Heart right ventricle (tissue), 16 donors: ENCODE results near the gene PRUNE1. TPM values are rescaled to one million over a fixed set of nuclear protein-coding genes. Genes with fewer than 3 reads are reported as not detected.
A peak's percentile ranks its signal among the peaks of the same experiment; 100 is the strongest.

Experiments used
- ATAC-seq, 8 donors: fragments of 200-7000 bp; cut with Tn5 transposase; one replicate each; pipeline ENCODE4 v1.9.1; 2020; ENCODE audit warnings: mild to moderate bottlenecking in 8 of 8, moderate library complexity in 8 of 8, moderate number of reproducible peaks in 1 of 8
- DNase-seq, 2 donors: peaks; one replicate each; pipeline ENCODE4 v3.0.0-alpha.2; 2020
- H3K27ac ChIP-seq, 10 donors: fragments of 200-600 bp; sonication (generic) in 2 of 10; one replicate each; pipeline versions ENCODE4 v1.5.0 to v1.8.0; 2020 to 2022; ENCODE audit warnings: mild to moderate bottlenecking in 3 of 10
- H3K27me3 ChIP-seq, 7 donors: fragments of 200-600 bp; one replicate each; pipeline ENCODE4 v1.8.0; 2021 to 2022; ENCODE audit warnings: mild to moderate bottlenecking in 2 of 7
- H3K36me3 ChIP-seq, 9 donors: fragments of 200-600 bp; sonication (generic) in 1 of 9; one replicate each; pipeline versions ENCODE4 v1.5.0 to v1.8.0; 2020 to 2022; ENCODE audit warnings: mild to moderate bottlenecking in 2 of 9
- H3K4me1 ChIP-seq, 9 donors: fragments of 200-600 bp; sonication (generic) in 1 of 9; one replicate each; pipeline versions ENCODE4 v1.5.0 to v1.8.0; 2020 to 2022; ENCODE audit warnings: mild to moderate bottlenecking in 4 of 9
- H3K4me3 ChIP-seq, 10 donors: fragments of 200-600 bp; sonication (generic) in 2 of 10; one replicate each; pipeline versions ENCODE4 v1.5.0 to v1.8.0; 2020 to 2022; ENCODE audit warnings: mild to moderate bottlenecking in 7 of 10, moderate library complexity in 2 of 10
- H3K9me3 ChIP-seq, 11 donors: fragments of 200-600 bp in 10 of 11; sonication (generic) in 2 of 11; one replicate each; pipeline versions ENCODE4 v1.5.0 to v1.8.0; 2013 to 2022; ENCODE audit warnings: mild to moderate bottlenecking in 2 of 11, control low read depth in 1 of 11, moderate library complexity in 1 of 11
- CTCF ChIP-seq, 9 donors: fragments of 200-600 bp; sonication (generic) in 2 of 9; IDR thresholded peaks; one replicate each; pipeline versions ENCODE4 v1.5.0 to v1.8.0; 2021 to 2022; ENCODE audit warnings: antibody characterized with exemption in 9 of 9, mild to moderate bottlenecking in 5 of 9, moderate library complexity in 1 of 9
- WGBS, 2 donors: extraction: QIAGEN DNeasy Blood & Tissue Kit; methylation state at CpG; one replicate each; pipeline ENCODE4 v1.1.7; 2013; ENCODE audit warnings: inconsistent platforms in 1 of 2; 5-methylcytosine and 5-hydroxymethylcytosine counted together
- intact Hi-C, 10 donors: fragments of 100-400 bp; cut with DNase I; formaldehyde crosslinking; loops; one replicate each; pipeline versions ENCODE4 v1.11.1 to v1.14.2; 2022
- polyA plus RNA-seq, 2 donors: library from polyadenylated mRNA; stranded (reverse); fragments of 200-250 nt; gene quantifications; one replicate each; pipeline ENCODE4 v1.2.3, GENCODE V29; 2013
- total RNA-seq, 10 donors: library from RNA; stranded (reverse); fragmentation: NEBNext Ultra II Directional in 3 of 10; extraction: Animal tissue kit (Norgen Biotek cat#: 25700) in 3 of 10; gene quantifications; one replicate each; pipeline versions ENCODE4 v1.2.1 to v1.2.4, GENCODE V29; 2021 to 2023
- donor health status: Arrhythmogenic right ventricular cardiomyopathy.
- donor health status: ischemic (EF 13 %, LVEDD 7.1; RV severe dilation, severe dysfunction).
- donor health status: healthy with polysubstance abuse.
- donor health status: DM: no; HTN: yes; CAD: no.
- donor health status: DM: no; HTN: no; CAD: no.
- donor health status: ischemic (EF 25% LVEDD 6.9; RV normal size, moderate dysfunction).
- donor health status: ischemic (EF 25% LVEDD 5.7; RV mildly dilated, moderate dysfunction).
- donor health status: healthy.
- donor health status: DM: yes; HTN: yes; CAD: no.
- donor health status: Ischemic cardiomyopathy.
- donor health status: ischemic (EF 35%, LVEDD 5.7; RV mildly dilated, moderate dysfunction).
- donor health status: nonischemic (EF 11% LVEDD 7.7; RV severe dilation, severe dysfunction).
- donor health status: DM: yes; HTN: yes; CAD: no.
- donor health status: PGD.
- donor health status: ischemic (EF 29% LVEDD 5.4; RV normal size, mild dysfunction).
- donor health status: nonischemic (EF 23%, LVEDD 6.1; RV moderate dilation, normal function).

PRUNE1 gene
- total and polyA plus RNA-seq, 12 donors: 11.5 to 50.1 (median 43.9) TPM

DNA sequence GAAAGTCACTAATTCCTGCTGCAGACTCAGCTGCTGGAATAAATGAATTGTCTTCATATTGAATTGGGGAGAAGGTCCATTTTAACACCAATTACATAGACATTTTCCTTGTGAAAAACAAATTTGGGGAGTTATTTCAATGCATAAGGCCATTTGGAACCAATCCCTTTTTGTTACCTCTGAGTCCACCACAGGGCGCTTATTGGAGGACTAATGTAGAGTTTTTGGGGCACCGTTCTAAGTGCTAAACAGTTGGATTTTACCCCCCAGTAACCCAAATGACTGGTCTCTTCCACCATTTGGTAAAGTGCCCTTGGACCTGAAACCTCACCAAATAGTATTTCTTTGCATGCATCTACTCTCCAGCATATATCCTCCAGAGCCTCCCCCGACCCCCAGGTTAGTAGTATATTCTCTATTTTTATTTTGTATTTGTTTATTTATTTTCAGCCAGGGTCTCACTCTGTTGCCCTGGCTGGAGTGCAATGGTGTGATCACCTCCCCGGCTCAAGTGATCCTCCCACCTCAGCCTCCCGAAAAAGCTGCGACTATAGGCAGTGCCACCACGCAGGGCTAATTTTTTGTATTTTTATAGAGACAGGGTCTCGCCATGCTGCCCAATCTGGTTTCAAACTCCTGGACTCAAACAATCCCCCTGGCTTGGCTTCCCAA is 1.6 kb downstream of the PRUNE1 start:
- Histone ChIP-seq H3K4me3 (peak overlapping the region in 7 of 10 donors; percentile 47 to 84 (median 74)), H3K27me3 (no peaks in the 10 kb centered on the region), H3K36me3 (peaks cover 0 to 4% (median 0%) of the 10 kb centered on the region in 9 donors), H3K27ac (peak overlapping the region in 7 of 10 donors; percentile 91 to 96 (median 95)), H3K4me1 (peaks cover 12 to 88% (median 80%) of the 10 kb centered on the region in 9 donors), H3K9me3 (no peaks in the 10 kb centered on the region)
- DNase-seq: no peak
- intact Hi-C loops: loop anchor here in 2 of 10 donors (5.0 to 10.0 kb wide), 2 partner anchors 45 to 52 kb away; partner anchors contain the start of genes CDC42SE1 (in 1 of the 2) and MLLT11 (in 1 of the 2)
- TF ChIP-seq CTCF (IDR thresholded peaks at IDR 0.05): no peak
- 96 to 98% methylated on average over 8 of the region's 8 CpGs for WGBS, 2 donors
- no peak for ATAC-seq

DNA sequence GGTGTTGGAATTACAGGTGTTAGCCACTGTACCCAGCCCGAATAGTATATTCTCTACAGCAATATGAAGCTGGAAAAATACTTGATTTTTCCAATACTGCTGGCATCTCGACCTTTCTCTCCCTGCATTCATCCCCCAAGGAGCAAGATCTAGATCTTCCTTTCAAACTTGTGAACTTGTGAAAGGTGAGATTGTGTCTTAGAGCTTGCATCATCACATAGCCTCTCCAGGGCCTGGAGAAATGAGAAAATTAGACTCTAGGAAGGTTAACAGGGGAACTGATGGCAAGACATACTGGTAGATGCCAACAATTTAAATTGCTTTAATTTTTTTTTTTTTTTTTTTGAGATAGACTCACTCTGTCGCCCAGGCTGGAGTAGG is 2.1 kb downstream of the PRUNE1 start:
- DNase-seq (no peak), ATAC-seq (no peak)
- Histone ChIP-seq H3K36me3 (peaks cover 0 to 4% (median 0%) of the 10 kb centered on the region in 9 donors), H3K27ac (peak overlapping the region in 5 of 10 donors; percentile 74 to 95 (median 88)), H3K27me3 (no peaks in the 10 kb centered on the region), H3K4me1 (peaks cover 12 to 86% (median 75%) of the 10 kb centered on the region in 9 donors), H3K4me3 (no peak overlapping the region), H3K9me3 (no peaks in the 10 kb centered on the region)
- intact Hi-C loops: no loop called here
- WGBS, 2 donors: 83 to 89% methylated on average over 3 of the region's 3 CpGs
- no peak for TF ChIP-seq CTCF (IDR thresholded peaks at IDR 0.05)

- Histone ChIP-seq H3K9me3 (no peaks in the 10 kb centered on the region), H3K27ac (peak overlapping the region in 9 of 10 donors; percentile 72 to 95 (median 83)), H3K4me3 (no peak overlapping the region), H3K36me3 (peaks cover 0 to 4% (median 0%) of the 10 kb centered on the region in 9 donors), H3K4me1 (peaks cover 12 to 81% (median 67%) of the 10 kb centered on the region in 9 donors), H3K27me3 (no peaks in the 10 kb centered on the region)
- DNase-seq (no peak), ATAC-seq (no peak)
- 47 to 54% methylated on average over 4 of the region's 4 CpGs for WGBS, 2 donors
- intact Hi-C loops: no loop called here
- no peak for TF ChIP-seq CTCF (IDR thresholded peaks at IDR 0.05)
Measured at GRCh38 chr1:151011154-151011850, 3.1 kb downstream of the PRUNE1 start.

GRCh38 chr1:151012684-151013471 is 4.6 kb downstream of the PRUNE1 start:
- H3K27ac ChIP-seq: peak overlapping the region; percentile 72 to 95 (median 84)
- no peak for DNase-seq

More at GRCh38 chr1:151012684-151013471, 4.6 kb downstream of the PRUNE1 start:
- 80 to 83% methylated on average over 14 of the region's 14 CpGs for WGBS, 2 donors
- H3K27me3 ChIP-seq: no peaks in the 10 kb centered on the region
- H3K4me1 ChIP-seq: peaks cover 12 to 68% (median 54%) of the 10 kb centered on the region in 9 donors
- no peak overlapping the region for H3K4me3 ChIP-seq
- TF ChIP-seq CTCF (IDR thresholded peaks at IDR 0.05): no peak
- intact Hi-C loops: no loop called here
- H3K36me3 ChIP-seq: peaks cover 0 to 13% (median 2%) of the 10 kb centered on the region in 9 donors
- peak in 7 of 8 donors; percentile 20 to 58 (median 36) for ATAC-seq
- no peaks in the 10 kb centered on the region for H3K9me3 ChIP-seq
